Panc1 (cell line): ENCODE measurements around the gene COL4A1.

Source experiments
- POLR2AphosphoS5 ChIP-seq: IDR thresholded peaks from 2 replicates; pipeline ENCODE4 v1.6.1; 2012; ENCODE audit warnings: mild to moderate bottlenecking, low read depth, low read length, moderate library complexity
- SIN3A ChIP-seq: IDR thresholded peaks from 2 replicates; pipeline ENCODE4 v1.6.1; 2012; ENCODE audit warnings: low read depth, mild to moderate bottlenecking, low read length, moderate library complexity, borderline replicate concordance; ENCODE audit not compliant: insufficient read depth
- TF ChIP-seq, protein P1 (sequence below): fragments of 450-650 bp; IDR thresholded peaks from 2 replicates; pipeline ENCODE4 v1.5.1; 2017; ENCODE audit warnings: mild to moderate bottlenecking

DNA sequence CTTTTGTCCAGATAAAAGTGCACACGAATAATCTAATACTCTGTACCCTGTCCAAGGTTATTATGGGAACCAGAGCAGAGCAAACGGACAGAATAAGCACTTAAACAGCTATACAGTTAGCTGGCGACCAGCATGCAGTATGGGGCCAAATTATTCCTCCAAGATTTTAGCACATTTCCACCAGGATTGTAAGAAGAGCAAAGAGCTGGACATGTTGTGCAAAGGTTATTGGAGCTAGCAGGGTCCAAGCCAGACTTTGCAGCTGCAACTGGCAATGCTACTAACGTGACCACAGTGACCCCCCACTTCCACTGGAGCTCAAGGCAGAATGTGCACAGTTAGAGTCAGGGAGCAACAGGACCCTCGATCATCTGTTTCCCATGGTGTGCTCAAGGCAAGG, 89.9 kb downstream of the COL4A1 start:
- TF ChIP-seq, protein P1, sequence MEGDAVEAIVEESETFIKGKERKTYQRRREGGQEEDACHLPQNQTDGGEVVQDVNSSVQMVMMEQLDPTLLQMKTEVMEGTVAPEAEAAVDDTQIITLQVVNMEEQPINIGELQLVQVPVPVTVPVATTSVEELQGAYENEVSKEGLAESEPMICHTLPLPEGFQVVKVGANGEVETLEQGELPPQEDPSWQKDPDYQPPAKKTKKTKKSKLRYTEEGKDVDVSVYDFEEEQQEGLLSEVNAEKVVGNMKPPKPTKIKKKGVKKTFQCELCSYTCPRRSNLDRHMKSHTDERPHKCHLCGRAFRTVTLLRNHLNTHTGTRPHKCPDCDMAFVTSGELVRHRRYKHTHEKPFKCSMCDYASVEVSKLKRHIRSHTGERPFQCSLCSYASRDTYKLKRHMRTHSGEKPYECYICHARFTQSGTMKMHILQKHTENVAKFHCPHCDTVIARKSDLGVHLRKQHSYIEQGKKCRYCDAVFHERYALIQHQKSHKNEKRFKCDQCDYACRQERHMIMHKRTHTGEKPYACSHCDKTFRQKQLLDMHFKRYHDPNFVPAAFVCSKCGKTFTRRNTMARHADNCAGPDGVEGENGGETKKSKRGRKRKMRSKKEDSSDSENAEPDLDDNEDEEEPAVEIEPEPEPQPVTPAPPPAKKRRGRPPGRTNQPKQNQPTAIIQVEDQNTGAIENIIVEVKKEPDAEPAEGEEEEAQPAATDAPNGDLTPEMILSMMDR: no peak
- TF ChIP-seq POLR2AphosphoS5 (no peak), SIN3A (no peak)
